Duodenal mucosa (tissue), 2 donors: ENCODE data around the gene MTMR1.

ENCODE experiments used
- H3K27ac ChIP-seq: one replicate; pipeline ENCODE4 v1.7.0; 2013; ENCODE audit warnings: low read depth, low read length
- H3K27me3 ChIP-seq, 2 donors: one replicate each; pipeline ENCODE4 v1.7.0; 2013; ENCODE audit warnings: low read length in 2 of 2, control low read depth in 1 of 2; ENCODE audit not compliant: insufficient read depth in 2 of 2, control insufficient read depth in 1 of 2
- H3K36me3 ChIP-seq, 2 donors: one replicate each; pipeline ENCODE4 v1.7.0; 2013; ENCODE audit warnings: low read length in 2 of 2, control low read depth in 1 of 2; ENCODE audit not compliant: insufficient read depth in 2 of 2, control insufficient read depth in 1 of 2
- H3K4me1 ChIP-seq, 2 donors: one replicate each; pipeline ENCODE4 v1.7.0; 2013; ENCODE audit warnings: low read length in 2 of 2, control low read depth in 1 of 2; ENCODE audit not compliant: insufficient read depth in 2 of 2, control insufficient read depth in 1 of 2
- H3K4me3 ChIP-seq, 2 donors: one replicate each; pipeline ENCODE4 v1.7.0; 2013; ENCODE audit warnings: low read length in 2 of 2, low read depth in 1 of 2
- H3K9ac ChIP-seq, 2 donors: one replicate each; pipeline ENCODE4 v1.7.0; 2013; ENCODE audit warnings: low read length in 2 of 2, low read depth in 1 of 2
- H3K9me3 ChIP-seq, 2 donors: one replicate each; pipeline ENCODE4 v1.7.0; 2013; ENCODE audit warnings: low read length in 2 of 2, control low read depth in 1 of 2; ENCODE audit not compliant: control insufficient read depth in 1 of 2

The MTMR1 gene

DNA sequence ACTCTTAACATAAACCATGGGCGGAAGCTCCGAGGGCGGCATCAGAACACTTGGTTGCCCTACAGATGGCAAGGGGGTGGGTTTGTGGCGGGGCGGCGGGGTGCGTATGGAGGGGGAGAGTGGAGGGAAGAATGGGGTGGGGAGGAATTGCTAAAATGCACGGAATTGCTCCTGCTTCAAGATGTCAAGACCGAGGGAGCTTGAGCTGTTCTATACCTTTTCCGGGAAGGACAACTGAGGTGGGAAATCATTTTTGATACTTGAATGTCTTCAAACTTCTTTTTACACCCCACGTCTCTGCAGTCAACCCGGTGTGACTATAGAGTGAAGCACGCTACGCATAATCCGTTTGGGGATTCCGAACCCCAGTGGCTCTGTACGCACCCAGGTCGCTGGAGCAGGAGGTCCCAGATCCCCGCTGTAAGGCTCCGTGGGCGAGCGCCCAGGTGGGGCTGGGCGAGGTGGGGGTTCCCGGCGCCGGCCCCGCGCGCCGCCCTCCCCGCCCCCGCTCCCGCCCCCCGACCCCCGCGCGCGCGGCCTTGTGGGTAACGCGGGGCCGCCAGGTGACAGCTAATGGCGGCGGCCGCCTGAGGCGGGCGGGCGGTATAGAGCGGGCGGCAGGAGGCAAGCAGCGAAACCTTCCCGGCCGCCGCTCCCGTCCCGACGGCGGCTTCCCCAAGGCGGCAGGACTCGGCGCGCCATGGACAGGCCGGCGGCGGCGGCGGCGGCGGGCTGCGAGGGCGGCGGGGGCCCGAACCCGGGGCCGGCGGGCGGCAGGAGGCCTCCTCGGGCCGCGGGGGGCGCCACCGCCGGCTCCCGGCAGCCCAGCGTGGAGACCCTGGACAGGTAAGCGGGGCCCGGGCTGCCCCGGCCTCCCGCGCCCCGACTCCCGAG, at the start of gene MTMR1:
TSS of gene MTMR1 (plus strand) at position 566 of the 894 bp plus-strand sequence. CDS start at position 701, 135 bp downstream.
- H3K36me3 ChIP-seq, result no peaks in the 10 kb centered on the region
- no peaks in the 10 kb centered on the region for H3K9me3 ChIP-seq
- peak within 1 kb of the TSS; percentile 66 for H3K27ac ChIP-seq
- H3K4me1 ChIP-seq, result peaks cover 3 to 21% of the 10 kb centered on the region in 2 donors
- H3K4me3 ChIP-seq, result peak within 1 kb of the TSS; percentile 73 to 79
- no peaks in the 10 kb centered on the region for H3K27me3 ChIP-seq
- H3K9ac ChIP-seq, result peak within 1 kb of the TSS; percentile 65 to 72

GRCh38 chrX:150643958-150644357, 49.2 kb upstream of the MTMR1 start:
- Histone ChIP-seq H3K9me3 (no peaks in the 10 kb centered on the region), H3K4me1 (no peaks in the 10 kb centered on the region), H3K27ac (no peak overlapping the region), H3K9ac (no peak overlapping the region), H3K4me3 (no peak overlapping the region), H3K36me3 (peaks cover 11 to 47% of the 10 kb centered on the region in 2 donors), H3K27me3 (no peaks in the 10 kb centered on the region)

DNA sequence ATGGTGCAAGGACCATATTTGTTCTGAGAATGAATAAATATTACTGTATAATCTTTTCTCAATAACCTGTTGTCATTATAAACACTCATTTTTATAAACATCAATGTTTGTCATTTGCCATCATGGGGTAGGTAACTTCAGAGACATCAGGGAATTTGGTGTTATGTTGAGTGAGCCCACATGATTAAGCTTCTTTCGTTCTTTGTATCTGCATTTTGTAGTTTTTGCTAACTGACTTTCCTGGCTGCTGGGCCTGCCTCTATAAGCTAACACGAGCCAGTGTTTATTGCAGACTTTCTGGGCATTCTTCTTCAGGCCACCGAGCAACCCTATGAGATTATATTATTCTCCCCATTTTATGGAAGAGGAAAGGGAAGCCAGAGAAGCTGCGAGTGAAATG, 48.8 kb upstream of the MTMR1 start:
- no peak overlapping the region for H3K4me3 ChIP-seq
- no peaks in the 10 kb centered on the region for H3K27me3 ChIP-seq
- H3K36me3 ChIP-seq, result peaks cover 11 to 45% of the 10 kb centered on the region in 2 donors
- no peak overlapping the region for H3K27ac ChIP-seq
- no peaks in the 10 kb centered on the region for H3K9me3 ChIP-seq
- no peak overlapping the region for H3K9ac ChIP-seq
- H3K4me1 ChIP-seq, result no peaks in the 10 kb centered on the region

DNA sequence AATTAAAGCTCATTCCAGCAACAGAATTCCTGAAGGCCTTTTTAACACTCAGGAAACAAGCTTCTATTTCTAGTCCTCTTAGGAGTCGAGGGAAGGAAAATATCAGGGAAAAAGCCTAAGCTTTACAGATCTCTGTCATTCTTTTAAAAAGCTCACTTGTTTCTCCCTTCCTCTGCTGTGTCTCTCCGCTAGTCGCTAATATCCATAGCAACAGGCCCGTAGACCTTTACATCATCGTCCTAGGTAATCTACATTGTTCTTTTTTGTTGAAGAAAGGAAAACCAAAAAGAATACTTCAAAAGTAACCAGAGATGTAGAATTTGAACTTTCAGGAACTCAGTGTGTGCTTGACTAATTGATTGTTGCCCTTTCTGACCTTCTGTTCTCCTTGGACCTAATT, 45.9 kb upstream of the MTMR1 start:
- Histone ChIP-seq H3K36me3 (peaks cover 11 to 27% of the 10 kb centered on the region in 2 donors), H3K9me3 (no peaks in the 10 kb centered on the region), H3K27me3 (no peaks in the 10 kb centered on the region)

GRCh38 chrX:150648296-150648940, 44.8 kb upstream of the MTMR1 start:
- Histone ChIP-seq H3K27ac (no peak overlapping the region), H3K9ac (no peak overlapping the region), H3K4me1 (no peaks in the 10 kb centered on the region), H3K36me3 (peaks cover 11 to 31% of the 10 kb centered on the region in 2 donors), H3K9me3 (no peaks in the 10 kb centered on the region), H3K4me3 (no peak overlapping the region), H3K27me3 (no peaks in the 10 kb centered on the region)

More for the DNA sequence above, 45.9 kb upstream of the MTMR1 start:
- Histone ChIP-seq H3K4me1 (no peaks in the 10 kb centered on the region), H3K4me3 (no peak overlapping the region), H3K27ac (no peak overlapping the region), H3K9ac (no peak overlapping the region)

DNA sequence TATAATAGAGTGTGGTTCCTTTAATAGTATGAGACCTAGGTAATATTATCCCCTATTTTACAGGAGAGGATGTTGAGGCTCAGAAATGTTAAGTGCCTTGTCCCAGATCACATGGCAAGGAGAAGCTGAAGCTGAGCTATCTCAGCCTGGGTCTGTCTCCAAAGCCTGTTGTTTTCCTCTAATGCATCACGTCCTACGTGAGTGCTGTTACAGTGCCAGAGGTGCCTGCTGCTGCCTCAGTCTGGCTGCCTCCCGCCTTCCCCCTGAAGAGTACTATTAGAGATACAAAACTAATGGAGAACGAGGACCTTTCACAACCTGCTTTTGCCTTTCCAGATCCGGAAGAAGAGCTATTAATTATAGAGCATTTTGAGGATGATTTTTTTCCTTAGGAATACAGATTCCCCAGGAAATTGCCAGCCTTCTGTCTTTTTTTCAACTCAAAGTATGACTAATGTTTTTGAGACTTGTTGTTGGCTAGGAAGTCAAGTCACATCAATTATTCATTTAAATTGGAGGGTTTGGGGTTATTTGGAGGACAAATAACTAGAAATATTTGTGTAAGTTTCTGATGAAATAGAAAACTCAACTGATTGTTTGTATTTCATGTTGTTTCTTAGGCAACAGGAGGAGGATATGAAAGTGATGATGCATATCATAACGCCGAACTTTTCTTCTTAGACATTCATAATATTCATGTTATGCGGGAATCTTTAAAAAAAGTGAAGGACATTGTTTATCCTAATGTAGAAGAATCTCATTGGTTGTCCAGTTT, 43.9 kb upstream of the MTMR1 start:
- H3K27me3 ChIP-seq, result no peaks in the 10 kb centered on the region
- no peaks in the 10 kb centered on the region for H3K4me1 ChIP-seq
- peaks cover 11 to 33% of the 10 kb centered on the region in 2 donors for H3K36me3 ChIP-seq
- no peak overlapping the region for H3K4me3 ChIP-seq
- no peaks in the 10 kb centered on the region for H3K9me3 ChIP-seq
- H3K9ac ChIP-seq, result no peak overlapping the region
- H3K27ac ChIP-seq, result peak overlapping the region; percentile 32

DNA sequence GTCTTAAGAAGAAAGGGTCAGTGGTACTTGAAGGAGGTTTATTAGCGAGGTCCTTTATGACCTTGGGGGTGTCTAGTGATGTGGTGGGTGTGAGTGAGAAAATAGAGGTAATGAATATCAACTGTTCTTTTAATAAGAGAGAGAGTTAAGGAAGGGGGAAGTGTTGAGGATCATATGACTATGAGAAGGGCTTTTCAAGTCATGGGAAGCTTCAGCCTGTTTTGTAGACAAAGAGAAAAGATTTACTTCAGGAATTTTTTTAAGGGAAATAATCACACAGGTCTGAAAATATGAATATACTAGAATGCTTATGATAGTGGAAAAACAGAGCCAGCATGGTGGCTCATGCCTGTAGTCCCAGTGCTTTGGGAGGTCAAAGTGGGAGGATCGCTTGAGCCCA, 41.3 kb upstream of the MTMR1 start:
- Histone ChIP-seq H3K4me1 (no peaks in the 10 kb centered on the region), H3K9me3 (no peaks in the 10 kb centered on the region), H3K4me3 (no peak overlapping the region), H3K27ac (no peak overlapping the region), H3K27me3 (no peaks in the 10 kb centered on the region), H3K9ac (no peak overlapping the region), H3K36me3 (peaks cover 0 to 23% of the 10 kb centered on the region in 2 donors)

DNA sequence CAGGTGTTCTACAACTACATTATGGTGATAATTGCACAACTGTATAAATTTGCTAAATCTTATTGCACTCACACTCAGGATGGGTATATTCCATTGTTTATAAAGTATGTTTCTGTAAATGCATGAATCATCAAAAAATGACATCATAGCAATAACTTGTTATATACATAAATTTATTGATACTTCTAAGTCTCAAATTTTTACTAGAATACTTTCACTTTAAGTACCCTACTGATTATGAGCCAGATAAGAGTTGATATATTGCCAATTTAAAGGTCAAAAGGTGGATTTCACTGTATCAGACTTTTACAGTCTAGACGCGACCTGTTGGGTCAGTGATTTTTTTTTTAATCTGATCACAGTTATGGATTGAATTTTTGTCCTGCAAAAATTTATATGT, 37.4 kb upstream of the MTMR1 start:
- H3K9me3 ChIP-seq, result no peaks in the 10 kb centered on the region
- H3K36me3 ChIP-seq, result peaks cover 0 to 28% of the 10 kb centered on the region in 2 donors
- H3K9ac ChIP-seq, result no peak overlapping the region
- no peaks in the 10 kb centered on the region for H3K27me3 ChIP-seq
- no peaks in the 10 kb centered on the region for H3K4me1 ChIP-seq
- H3K4me3 ChIP-seq, result no peak overlapping the region
- no peak overlapping the region for H3K27ac ChIP-seq

DNA sequence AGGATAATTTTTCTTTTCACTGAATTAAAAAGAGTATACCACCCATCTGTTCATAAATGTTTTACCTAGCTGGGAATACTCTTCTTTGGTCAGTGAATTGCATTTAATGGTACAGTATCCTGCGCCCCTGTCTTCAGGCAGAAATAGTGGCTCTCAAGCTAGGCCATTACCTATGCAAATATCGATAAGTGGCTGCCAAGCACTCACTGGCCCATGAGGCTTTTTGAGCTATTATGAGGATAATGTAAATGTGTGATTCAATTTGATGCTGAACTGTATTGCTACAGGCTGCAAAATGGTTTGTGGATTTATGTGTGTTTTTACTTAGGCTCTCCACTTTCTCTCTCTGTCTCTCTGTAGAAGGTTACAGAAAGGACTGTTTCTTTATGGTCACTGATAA, 30.1 kb upstream of the MTMR1 start:
- Histone ChIP-seq H3K27ac (no peak overlapping the region), H3K36me3 (peaks cover 0 to 30% of the 10 kb centered on the region in 2 donors), H3K9me3 (no peaks in the 10 kb centered on the region), H3K4me3 (no peak overlapping the region), H3K9ac (no peak overlapping the region), H3K4me1 (no peaks in the 10 kb centered on the region), H3K27me3 (no peaks in the 10 kb centered on the region)

DNA sequence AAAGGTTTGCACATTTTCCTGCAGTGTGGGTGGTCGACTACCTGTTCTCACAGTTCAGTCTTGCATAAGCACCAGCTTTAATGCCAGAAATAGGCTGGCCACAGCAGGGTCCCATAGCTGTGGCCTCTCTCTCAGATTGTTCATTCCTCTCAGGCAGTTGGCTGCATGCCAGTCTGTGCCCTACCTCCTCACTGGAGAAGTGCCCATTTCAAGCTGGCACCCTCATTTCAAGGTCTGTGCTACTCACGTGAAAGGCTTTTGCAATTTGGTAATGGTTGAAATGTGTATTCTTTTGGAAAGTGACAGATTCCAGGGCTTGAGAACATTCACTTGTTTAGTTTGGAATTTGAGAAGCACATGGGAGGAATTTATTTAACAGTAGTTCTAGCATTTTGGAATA, 28.9 kb upstream of the MTMR1 start:
- no peak overlapping the region for H3K27ac ChIP-seq
- no peaks in the 10 kb centered on the region for H3K4me1 ChIP-seq
- H3K9ac ChIP-seq, result no peak overlapping the region
- H3K36me3 ChIP-seq, result peaks cover 0 to 33% of the 10 kb centered on the region in 2 donors
- no peak overlapping the region for H3K4me3 ChIP-seq
- H3K27me3 ChIP-seq, result no peaks in the 10 kb centered on the region
- no peaks in the 10 kb centered on the region for H3K9me3 ChIP-seq
